K562 (cell line): Measurements from ENCODE around the gene RIPPLY3.

ENCODE experiments used
- CTCF ChIP-seq, 3 experiments: IDR thresholded peaks in 2 of 3; conservative IDR thresholded peaks in 1 of 3; 2 replicates each; pipeline ENCODE4 v1.5.1; 2011 to 2012; ENCODE audit warnings: low read length in 3 of 3, mild to moderate bottlenecking in 3 of 3, control low read depth in 2 of 3, improper control_type of control experiment in 1 of 3, inconsistent platforms in 1 of 3, low read depth in 1 of 3, mixed read lengths in 1 of 3, moderate library complexity in 1 of 3; ENCODE audit not compliant: insufficient read depth in 2 of 3
- HNRNPLL ChIP-seq: fragments of 200-400 bp; formaldehyde crosslinking; IDR thresholded peaks from 2 replicates; pipeline ENCODE4 v1.6.1; 2017; ENCODE audit warnings: low read length, low read depth, mild to moderate bottlenecking; ENCODE audit not compliant: poor library complexity, severe bottlenecking
- MAZ ChIP-seq, 2 experiments: fragments of 450-650 bp in 1 of 2; sonication (generic) in 1 of 2; formaldehyde crosslinking; IDR thresholded peaks in 1 of 2; conservative IDR thresholded peaks in 1 of 2; 2 replicates each; pipeline versions ENCODE4 v1.4.0 to v1.5.0; 2020; ENCODE audit warnings: mild to moderate bottlenecking in 1 of 2, missing genetic modification reagents in 1 of 2
- PRMT5 ChIP-seq: sonication (generic); formaldehyde crosslinking; IDR thresholded peaks from 2 replicates; pipeline ENCODE4 v1.5.0; 2020; ENCODE audit warnings: missing genetic modification reagents
- RBM15 ChIP-seq: fragments of 200-400 bp; formaldehyde crosslinking; IDR thresholded peaks from 2 replicates; pipeline ENCODE4 v1.6.1; 2018; ENCODE audit warnings: mild to moderate bottlenecking, low read length, moderate library complexity; ENCODE audit not compliant: insufficient read depth
- STAT6 ChIP-seq: sonication (generic); formaldehyde crosslinking; IDR thresholded peaks from 2 replicates; pipeline ENCODE4 v1.8.1; 2023; ENCODE audit warnings: mild to moderate bottlenecking, missing genetic modification reagents
- YY1 ChIP-seq, 3 experiments: IDR thresholded peaks; 2 replicates each; pipeline ENCODE4 v1.6.1; 2011; ENCODE audit warnings: low read length in 2 of 3, mild to moderate bottlenecking in 2 of 3, moderate library complexity in 2 of 3, borderline replicate concordance in 1 of 3, control low read depth in 1 of 3, low read depth in 1 of 3; ENCODE audit not compliant: insufficient read depth in 3 of 3, insufficient replicate concordance in 2 of 3, control insufficient read depth in 1 of 3, insufficient read length in 1 of 3; ENCODE audit errors: extremely low read depth in 1 of 3
- ZNF174 ChIP-seq: fragments of 250-450 bp; sonication (Bioruptor Pico); IDR thresholded peaks from 2 replicates; pipeline ENCODE4 v1.4.0; 2020; ENCODE audit warnings: mild to moderate bottlenecking

GRCh38 chr21:37059181-37059580, 52.7 kb downstream of the RIPPLY3 start:
- TF ChIP-seq YY1 (IDR thresholded peaks at IDR 0.05; ENCODE audit: borderline replicate concordance in 1 of 3, control insufficient read depth in 1 of 3, extremely low read depth in 1 of 3, insufficient read depth in 3 of 3, insufficient read length in 1 of 3, insufficient replicate concordance in 2 of 3, low read depth in 1 of 3, low read length in 2 of 3) (no peak), ZNF174 (no peak), CTCF (IDR thresholded peaks at IDR 0.05 in 2 of 3, conservative IDR thresholded peaks at IDR 0.05 in 1 of 3; ENCODE audit: insufficient read depth in 2 of 3, low read depth in 1 of 3, low read length in 3 of 3) (no peak), HNRNPLL (no peak), STAT6 (no peak), RBM15 (no peak), MAZ (CRISPR knock-in tag; conservative IDR thresholded peaks at IDR 0.05 in 1 of 2, IDR thresholded peaks at IDR 0.05 in 1 of 2) (no peak), PRMT5 (CRISPR knock-in tag) (no peak)
